HPDE6-E6E7 (cell line): Measurements from ENCODE around the gene PRKACA.
A peak's percentile ranks its signal among the peaks of the same experiment; 100 is the strongest.

Experiments
- DNase-seq: peaks from one replicate; pipeline ENCODE4 v3.0.0; 2011; ENCODE audit warnings: missing footprints; ENCODE audit errors: extremely low spot score

Gene PRKACA

GRCh38 chr19:14117668-14118164, at the start of gene PRKACA:
Gene PRKACA, minus strand, starts transcription at chr19:14117762. Its CDS starts 215 bp downstream, at chr19:14117547.
- peak; percentile 99 for DNase-seq

- no peak for DNase-seq
Measured at GRCh38 chr19:14166999-14167575, 49.5 kb upstream of the PRKACA start.

DNA sequence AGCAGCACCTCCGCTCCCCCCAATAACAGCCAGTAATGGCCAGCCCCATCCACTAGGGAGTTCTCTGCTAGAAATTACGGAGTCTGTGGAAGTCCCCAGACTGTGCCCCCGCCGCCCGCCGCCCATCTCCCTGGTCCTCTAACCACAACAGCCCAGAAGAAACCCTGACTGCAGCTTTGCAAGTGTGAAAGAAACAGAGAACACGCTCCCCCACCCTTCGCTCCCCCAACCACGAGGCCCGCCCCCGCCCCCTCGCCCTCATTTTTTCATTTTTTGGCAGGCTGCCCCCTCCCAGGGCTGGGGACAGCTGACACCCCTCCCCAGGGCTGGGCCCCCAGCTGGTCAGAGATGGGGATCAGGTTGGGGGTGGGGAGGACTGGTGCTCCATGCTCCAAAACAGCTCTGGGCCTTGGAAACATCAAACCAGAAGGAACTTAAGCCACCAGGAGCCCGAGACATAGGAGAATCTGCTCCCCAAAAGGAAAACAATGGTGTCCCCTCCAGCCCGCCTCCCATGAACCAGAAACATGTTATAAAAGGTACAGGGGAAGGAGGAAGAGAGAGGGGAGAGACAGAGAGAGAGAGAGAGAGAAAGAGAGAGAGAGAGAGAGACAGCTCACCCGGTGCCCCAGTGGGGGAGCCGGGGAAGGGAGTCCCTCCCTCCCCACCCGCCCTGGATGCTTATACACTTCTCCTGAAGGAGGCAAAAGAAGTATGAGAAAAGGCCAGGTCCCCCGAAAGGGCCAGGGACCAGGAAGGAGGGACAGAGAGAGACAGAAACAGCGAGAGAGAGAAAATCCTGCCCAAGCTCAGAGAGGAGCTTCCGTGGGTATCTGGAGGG, 48.6 kb upstream of the PRKACA start:
- DNase-seq = no peak

- no peak for DNase-seq
Measured at GRCh38 chr19:14164724-14165493, 47.3 kb upstream of the PRKACA start.

GRCh38 chr19:14164082-14164481, 46.5 kb upstream of the PRKACA start:
- no peak for DNase-seq

DNA sequence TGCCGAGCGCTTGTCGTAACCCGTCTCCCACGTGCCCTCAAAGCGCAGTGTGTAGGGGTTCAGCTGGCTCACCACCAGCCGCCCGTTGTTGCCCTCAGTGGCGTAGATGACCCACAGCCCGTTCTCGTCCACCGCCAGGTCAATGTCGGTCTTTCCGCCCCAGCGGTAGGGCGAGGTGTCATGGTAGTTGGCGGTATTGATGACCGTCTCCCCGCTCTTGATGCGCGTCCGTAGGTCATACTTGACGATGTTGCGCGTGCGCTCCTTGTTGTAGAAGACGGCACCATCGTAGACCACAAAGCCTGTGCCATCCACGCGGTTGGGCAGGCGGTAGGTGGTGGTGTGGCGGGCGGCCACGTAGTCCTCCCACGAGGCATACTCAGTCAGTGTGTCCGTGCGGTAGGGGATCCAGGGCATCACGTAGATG, 45.3 kb upstream of the PRKACA start:
- no peak for DNase-seq

- no peak for DNase-seq
Measured at GRCh38 chr19:14161305-14161704, 43.7 kb upstream of the PRKACA start.

DNA sequence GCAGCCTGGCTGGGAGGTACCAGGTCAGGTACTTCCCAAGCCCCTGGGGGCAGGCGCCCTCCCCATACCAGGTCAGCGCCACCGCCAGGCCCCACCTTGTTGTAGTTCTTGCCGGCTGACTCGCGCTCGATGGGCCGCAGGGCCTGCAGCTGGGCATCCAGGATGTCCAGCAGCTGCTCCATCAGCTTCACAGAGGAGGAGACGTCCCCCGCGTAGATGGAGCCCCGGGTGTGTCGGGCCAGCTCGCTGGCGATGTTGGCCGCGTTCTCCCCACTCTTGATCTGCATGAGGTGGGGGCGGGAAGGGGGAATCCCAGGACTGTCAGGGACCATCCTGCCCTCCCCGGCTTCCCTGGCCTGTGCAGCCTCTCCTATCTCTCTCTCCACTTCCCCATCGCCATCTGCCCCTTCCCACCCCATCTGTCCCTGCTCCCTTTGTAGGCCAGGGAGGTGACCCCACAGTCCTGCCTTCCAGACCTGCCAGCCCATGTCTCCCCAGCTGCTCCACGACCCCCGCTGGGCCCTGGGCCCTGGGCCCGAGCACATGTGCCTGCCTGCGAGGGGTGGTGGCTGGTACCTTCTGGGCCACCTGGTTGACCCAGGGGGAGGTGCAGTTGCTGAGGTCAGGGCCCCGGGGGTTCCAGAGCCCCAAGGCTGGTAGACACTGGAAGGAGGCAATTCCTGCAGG, 42.6 kb upstream of the PRKACA start:
- DNase-seq = no peak

GRCh38 chr19:14159059-14159458, 41.5 kb upstream of the PRKACA start:
- no peak for DNase-seq

DNA sequence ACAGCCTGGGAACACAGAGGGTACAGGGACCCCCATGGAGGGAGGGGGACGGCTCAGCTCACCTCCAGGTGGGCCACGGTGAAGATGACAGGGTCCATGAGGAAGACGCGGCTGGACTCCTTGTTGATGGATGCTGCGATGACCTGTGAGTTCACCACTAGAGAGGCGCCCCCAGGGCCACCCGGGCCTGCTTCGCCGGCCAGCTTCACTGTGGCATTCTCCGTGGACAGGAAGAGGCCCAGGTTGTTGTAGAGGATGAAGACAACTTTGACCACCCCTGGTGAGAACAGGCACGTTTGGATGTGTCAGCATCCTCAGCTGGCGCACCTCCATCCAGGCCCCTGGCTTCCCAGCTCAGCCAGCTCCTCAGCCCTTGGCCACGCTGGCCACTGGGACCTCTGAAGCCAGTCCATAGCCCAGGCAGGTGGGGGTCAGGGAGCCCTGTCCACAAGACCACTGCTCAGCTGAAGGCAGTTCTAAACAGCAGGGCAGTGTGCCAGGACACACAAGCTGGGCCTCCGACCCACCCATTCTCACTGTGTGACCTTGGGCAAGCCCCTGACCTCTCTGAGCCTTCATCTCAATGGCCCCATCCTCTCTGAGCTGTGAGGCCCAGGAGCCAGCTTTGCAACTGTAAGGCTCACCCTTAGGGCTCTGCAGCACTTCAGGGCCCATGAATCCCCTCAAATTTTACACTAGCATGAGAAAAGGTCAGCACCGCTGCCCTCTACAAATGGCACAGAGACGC, 40.9 kb upstream of the PRKACA start:
- DNase-seq = no peak

- DNase-seq = no peak
Measured at GRCh38 chr19:14156971-14157717, 39.6 kb upstream of the PRKACA start.

GRCh38 chr19:14156122-14156521, 38.6 kb upstream of the PRKACA start:
- DNase-seq = no peak

DNA sequence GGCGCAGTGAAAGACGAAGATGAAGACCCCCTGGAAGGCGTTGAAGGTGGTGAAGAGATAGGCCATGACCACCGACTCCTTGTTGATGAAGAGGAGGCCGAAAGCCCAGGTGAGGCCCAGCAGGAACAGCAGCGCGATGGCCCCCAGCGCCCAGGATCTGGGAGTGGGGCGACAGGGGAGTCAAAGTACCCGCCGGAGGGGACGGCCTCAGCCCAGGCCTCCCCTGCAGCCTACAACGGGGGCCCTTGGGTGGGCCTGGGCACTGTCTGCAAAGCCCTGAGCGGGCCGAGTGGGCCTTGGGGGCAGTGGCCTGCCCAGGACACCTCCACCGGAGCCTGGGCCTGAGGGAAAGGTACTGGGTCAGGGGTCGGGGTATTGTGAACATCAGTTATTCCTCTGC, 37.8 kb upstream of the PRKACA start:
- no peak for DNase-seq

DNA sequence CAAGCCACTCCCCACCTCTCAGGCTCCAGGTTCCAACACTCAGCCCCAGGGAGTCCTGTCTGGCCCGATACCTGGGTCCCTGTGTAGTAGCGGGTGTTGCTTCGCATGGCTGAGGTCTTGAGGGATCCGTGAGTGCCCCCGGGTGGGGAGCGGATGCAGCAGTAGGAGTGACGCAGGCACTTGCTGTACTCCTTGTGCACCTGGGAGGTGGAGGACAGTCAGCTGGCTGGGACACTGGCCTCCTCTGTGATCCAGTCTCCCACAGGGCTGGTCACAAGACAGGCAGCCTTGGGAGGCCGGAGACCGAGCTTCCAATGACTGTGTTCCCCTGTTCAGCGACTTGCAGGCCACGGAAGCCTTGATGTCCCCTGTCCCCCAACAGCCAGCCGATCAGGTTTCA, 35.2 kb upstream of the PRKACA start:
- DNase-seq = no peak

GRCh38 chr19:14150770-14151661, 33.5 kb upstream of the PRKACA start:
- DNase-seq = no peak

GRCh38 chr19:14150041-14150769, 32.6 kb upstream of the PRKACA start:
- no peak for DNase-seq

GRCh38 chr19:14149509-14149994, 32.0 kb upstream of the PRKACA start:
- DNase-seq = no peak

- DNase-seq = no peak
Measured at GRCh38 chr19:14148751-14149410, 31.3 kb upstream of the PRKACA start.
